ENCODE measurements around the gene SHISA7.

Gene SHISA7

DNA sequence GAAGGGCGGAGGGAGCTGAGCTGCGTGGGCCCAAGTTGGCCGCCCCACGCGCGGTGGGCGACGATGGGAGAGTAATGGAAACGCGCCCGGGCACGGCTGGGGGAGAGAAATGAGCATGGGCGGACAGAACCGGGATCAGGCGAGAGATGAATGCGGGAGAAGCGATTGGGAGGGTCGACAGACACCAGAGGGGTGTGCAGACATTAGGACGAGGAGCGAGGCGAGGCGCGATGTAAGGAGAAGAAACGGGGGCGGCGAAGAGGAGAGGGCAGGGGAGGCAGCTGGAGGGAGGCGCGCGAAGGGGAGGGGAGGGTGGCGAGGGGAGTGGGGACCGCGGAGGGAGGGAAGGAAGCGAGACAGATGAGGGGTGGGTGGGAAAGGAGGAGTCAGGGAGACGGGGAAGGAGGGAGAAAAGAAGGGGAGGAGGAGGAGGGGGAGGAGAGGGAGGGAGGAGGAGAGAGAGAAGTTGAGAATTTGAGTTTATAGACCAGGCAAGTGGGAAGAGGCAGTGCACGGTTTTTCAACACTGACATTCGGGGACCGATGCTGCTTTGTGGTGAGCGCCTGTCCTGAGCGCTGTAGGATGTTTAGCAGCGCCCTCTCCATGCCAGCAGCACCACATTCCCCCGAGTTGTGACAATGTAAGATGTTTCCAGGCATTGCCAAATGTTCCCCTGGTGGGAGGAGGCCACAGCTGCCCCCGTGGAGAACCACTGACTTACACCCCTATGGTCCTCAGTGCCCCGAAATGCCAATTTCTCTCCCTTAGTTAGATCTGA, at the start of gene SHISA7:
SHISA7 (minus strand) TSS at position 256 of the 779 bp plus-strand sequence. CDS start 437 bp downstream, outside the sequence.
- no peak for DNase-seq

DNA sequence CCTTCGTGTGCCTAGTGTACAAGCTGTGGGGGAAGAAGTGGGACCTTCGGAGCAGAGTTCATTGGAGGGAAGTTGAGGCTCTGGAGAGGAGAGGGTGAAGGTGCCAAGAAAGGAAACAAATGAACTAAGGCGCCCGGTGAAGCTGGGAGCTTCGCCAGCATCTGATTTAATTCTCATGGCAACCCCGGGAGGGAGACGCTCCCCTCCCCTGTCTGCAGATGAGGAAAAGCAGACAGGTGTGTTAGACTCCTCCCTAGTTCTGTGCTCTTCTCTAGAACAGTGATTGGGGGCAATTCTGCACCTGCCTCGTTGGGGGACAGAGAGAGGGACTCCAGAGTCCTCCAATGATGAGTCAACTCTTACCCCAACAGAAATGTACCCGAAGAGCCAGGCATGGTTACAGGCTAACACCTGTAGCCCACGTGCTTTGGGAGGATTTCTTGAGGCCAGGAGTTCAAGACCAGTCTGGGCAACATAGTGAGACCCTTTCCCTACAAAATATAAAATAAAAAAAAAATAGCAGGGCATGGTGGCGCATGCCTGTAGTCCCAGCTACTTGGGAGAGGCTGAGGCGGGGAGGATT, 49.4 kb upstream of the SHISA7 start:
- no peak for DNase-seq

DNA sequence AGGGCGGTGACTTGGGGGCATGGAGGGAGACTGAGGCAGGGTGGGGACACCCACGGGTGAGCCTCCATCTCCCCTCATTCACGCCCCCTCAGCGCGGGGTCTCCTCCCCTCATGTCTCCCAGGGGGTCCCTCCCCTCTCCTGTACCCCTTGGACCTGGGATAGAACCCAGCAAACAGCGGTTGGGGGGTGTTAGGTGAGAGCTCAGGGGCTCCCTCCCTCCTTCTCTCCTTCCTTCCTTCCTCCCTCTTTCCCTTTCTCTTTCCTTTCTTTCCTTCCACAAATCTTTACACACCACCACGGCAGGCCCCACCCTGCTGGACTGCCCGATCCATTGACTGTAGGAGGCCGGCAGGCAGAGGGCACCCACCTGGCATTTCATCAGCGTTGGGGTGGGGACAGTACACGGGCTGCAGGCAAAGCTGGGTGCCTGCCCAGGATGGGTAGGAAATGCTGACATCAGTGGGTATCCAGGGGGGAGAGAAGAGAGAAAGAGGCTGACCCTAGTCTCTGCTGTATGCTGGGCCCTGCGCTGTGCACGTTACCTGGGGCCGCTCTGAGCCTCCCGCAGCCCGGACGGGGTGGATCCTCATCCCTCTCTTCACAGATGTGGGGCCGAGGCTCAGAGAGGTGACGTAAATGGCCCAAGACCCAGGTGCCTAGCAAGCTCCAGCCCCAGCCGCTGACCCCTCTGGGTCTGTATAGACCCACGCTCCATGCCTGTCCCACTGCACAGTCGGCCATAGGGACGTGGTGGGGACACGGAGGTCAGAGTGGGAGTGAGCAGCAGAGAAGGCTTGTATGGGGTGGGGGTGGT, 48.7 kb upstream of the SHISA7 start:
- DNase-seq = no peak

DNA sequence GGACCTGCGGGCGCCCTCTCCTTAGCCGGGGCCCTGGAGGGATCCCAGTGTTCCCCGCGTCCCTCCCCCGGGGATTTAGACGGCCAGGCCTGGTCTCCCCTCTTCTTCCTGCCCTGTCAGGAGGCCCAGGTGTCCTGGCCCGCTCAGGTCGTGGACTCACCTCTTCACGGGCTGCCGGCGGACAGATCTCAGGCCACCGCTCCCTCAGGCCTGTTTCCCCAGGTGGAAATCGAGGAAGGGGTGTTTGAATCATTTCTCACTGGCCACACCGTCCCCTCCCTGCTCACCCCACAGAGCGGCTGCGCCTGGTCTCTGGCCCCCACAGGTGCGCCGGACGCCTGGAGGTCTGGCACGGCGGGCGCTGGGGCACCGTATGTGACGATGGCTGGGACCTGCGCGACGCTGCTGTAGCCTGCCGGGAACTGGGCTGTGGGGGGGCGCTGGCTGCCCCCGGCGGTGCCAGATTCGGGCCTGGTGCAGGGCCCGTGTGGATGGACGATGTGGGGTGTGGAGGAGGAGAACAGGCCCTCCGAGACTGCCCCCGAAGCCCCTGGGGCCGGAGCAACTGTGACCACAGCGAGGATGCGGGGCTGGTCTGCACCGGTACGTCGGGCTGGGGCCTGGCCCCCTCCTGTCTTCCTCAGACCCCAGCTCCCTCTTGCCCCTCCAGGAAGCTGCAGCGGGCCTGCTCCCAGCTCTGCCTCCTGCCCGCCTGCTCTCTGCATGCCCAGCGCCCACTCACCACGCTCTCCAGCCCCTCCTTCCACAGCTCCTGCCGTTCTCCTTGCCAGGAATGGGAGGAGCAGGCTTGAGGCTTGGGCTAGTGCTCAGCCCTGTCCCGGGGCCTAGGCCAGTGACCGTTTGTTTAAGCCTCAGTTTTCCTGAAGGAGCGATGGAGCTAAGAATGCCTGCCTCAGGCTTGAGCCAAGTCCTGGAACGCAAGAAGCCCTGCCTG, 47.7 kb upstream of the SHISA7 start:
- no peak for DNase-seq

DNA sequence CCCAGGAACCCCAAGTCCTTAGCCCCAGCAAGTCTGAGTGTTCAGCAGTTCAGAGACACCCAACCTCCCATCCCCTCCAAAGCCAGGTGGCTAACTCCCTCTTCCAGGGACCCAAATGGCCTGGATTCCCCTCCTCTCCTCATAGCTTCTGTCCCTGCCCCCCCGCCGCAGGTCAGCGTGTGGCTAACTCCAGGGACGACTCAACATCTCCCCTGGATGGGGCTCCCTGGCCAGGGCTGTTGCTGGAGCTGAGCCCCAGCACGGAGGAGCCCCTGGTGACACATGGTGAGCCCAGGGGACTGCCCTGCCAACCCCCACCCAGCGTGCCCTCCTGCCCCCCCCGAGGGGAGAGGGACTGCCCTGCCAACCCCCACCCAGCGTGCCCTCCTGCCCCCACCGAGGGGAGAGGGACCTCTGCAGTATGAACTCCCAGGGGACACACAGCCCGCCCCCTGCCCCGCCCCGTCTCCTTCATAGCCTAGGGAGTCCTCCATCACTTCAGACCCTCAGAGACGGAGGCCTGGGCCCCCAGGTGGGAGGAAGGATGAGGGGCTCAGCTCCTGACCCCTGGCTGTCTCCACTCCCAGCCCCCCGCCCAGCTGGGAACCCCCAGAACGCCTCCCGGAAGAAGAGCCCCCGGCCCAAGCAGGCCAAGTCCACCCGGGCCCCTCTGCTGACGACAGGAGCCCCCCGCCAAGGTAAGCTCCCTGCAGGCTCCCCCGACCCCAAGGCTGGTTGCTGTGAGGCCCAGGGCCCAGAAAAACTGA, 46.8 kb upstream of the SHISA7 start:
- DNase-seq = no peak

DNA sequence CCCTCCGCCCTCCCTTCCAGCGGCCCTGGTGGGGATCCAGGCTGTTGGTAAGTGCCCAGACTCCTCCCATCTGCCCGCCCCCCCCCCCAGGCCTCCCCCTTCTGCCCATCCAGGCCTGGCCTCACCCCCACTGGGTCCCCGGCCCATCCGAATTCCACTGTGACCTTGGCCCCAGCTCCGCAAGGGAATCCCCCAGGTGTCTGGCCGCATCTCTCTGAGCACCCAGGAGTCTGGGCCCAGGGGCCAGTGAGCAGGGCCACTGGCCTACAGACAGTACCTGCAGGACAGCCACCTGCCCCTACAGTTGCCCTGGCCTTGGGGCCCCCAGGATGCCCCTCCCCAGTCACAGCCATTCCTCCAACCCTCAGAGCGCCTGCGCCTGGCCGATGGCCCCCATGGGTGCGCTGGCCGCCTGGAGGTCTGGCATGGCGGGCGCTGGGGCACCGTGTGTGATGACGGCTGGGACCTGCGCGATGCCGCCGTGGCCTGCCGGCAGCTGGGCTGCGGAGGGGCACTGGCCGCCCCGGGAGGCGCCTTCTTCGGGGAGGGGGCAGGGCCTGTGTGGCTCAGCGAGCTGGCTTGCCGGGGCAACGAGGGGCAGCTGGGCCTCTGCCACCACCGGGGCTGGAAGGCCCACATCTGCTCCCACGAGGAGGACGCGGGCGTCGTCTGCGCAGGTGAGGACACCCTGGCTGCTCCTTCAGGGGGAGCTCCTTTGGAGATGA, 46.0 kb upstream of the SHISA7 start:
- DNase-seq = peak; percentile 83

DNA sequence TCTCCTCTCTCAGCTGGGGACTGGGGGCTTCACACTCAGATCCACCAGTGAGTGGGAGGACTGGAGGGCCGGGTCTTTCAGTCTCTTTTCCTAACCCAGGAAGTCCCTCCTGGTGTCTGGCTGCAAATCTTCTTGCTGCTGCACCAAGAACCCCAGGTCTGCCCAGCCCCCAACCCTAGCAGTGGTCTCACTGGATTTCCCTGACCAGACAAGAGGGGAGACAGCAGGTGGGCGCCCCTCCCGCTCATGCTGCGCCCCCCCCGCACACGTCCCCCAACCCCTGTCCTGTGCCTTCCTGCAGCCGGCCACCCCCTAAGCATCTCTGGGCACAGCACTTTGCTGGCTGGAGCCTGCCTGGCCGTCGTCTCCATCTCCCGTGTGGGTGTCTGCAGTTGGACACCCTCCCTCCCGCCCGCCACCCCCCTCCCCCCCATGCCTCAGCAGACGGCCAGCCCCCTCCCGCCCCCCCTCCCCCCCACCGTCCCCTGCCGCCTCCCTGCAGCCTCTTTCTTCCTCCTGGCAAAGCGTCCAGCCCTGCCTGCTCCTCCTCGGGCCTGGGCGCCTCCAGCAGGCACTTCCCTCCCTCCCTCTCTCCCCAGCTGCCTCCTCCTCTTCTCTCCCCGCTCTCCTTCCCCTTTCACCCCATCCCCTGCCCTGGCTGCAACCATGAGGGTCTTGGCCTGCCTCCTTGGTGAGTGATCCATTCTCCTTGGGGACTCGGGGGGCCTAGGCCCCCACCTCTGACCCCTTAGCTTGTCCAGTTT, 45.0 kb upstream of the SHISA7 start, which contains the start of gene SSC5D:
SSC5D (plus strand) TSS at position 513 of the 764 bp plus-strand sequence; CDS start at position 667, 154 bp downstream.
- peak; percentile 87 for DNase-seq

DNA sequence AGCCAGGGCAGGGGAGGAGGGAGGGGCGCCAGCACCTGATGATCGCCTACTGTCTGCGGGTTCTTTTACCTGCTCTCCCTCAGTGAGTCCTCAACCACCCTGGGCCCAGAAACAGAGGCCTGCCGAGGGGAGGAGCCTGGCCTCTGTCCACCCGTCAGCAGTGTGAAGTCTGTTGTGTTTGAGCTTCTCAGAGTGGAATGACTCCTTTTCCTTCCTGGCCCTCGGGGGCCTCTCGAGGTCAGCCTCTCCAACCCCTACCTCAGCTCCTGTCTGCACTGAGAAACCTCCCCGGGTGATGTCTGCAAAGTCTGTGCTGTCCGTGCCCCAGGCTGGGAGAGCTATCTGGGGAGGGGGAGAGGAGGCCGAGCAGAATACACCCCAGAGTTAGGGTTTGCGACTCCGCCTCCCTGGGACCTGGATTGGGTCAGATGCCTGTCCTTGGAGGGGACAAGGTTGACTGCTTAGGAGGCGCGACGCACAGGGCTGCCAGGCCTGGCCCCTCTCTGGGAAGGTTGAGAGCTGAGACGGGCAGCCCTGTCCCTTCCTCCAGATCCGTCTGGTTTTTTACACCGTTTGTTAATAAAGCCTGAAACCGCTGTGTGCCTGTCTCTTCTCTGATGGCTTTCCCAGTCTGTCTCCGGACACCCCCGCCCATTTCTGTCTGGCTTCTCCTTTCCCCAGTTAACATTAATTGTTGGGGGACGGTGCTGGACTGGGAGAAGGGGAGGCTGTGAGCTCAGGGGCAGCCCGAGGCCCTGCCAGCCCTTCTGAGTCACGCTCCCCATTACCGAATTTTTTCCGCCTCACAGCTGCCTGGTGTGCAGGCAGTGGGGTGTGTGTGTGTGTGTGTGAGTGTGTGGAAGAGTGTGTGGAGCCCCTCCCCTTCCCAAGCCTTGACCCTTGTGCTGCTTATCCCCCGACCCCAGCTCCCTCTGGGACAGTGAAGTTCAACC, 44.1 kb upstream of the SHISA7 start:
- DNase-seq = peak; percentile 95

DNA sequence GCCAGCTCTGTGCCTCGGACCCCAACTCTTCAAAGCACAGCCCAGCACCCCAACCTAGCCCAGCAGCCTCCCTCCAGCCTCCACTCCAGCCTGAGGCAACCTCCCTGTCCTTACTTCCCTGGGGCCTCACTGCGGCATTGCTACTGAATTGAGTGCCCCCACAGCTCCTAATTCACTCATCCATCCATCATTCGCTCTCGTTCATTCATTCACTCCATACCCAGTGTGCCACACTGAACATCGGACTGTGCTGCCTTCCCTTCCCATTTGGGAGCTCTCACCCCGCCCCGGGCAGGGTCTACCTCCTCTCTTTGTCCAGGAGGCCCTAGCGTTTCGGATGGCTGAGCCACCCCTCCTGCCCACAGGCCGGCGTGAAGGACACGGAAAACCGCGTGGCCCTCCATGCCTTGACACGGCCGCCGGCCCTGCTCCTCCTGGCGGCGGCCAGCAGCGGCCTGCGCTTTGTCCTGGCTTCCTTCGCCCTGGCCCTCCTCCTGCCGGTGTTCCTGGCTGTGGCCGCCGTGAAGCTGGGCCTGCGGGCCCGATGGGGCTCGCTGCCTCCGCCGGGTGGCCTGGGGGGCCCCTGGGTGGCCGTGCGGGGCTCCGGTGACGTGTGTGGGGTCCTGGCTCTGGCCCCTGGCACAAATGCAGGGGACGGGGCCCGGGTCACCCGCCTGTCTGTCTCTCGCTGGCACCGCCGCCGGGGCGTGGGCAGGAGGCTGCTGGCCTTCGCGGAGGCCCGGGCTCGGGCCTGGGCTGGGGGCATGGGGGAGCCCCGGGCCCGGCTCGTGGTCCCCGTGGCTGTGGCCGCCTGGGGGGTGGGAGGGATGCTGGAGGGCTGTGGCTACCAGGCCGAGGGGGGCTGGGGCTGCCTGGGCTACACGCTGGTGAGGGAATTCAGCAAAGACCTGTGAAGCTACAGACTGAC, 43.2 kb upstream of the SHISA7 start:
- DNase-seq = no peak

DNA sequence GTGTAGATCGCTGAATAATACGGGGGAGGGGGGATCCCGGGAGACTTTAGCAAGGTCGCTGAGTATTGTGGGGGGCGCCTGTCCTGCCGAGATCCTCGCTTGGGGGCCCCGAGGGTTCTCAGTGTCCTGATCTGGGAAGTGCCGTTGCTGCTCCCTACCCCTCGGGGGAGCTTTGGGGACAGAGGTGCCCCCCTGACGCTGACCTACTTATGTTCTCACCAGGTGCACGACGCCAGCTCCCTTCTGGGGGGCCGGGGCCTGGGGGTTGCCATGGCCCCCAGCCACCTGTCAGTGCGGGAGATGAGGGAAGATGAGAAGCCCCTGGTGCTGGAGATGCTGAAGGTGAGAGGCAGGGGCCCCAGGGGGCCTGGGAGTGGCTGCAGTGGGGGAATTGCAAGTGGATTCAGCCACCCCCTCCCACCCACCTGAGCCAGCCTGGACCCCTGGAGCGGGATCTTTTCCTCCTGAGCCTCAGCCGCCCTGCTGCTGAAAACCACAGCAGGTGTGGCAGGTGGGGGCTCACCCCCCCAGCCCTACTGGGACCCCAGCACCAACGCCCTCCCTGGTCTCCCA, 42.4 kb upstream of the SHISA7 start:
- DNase-seq = no peak

DNA sequence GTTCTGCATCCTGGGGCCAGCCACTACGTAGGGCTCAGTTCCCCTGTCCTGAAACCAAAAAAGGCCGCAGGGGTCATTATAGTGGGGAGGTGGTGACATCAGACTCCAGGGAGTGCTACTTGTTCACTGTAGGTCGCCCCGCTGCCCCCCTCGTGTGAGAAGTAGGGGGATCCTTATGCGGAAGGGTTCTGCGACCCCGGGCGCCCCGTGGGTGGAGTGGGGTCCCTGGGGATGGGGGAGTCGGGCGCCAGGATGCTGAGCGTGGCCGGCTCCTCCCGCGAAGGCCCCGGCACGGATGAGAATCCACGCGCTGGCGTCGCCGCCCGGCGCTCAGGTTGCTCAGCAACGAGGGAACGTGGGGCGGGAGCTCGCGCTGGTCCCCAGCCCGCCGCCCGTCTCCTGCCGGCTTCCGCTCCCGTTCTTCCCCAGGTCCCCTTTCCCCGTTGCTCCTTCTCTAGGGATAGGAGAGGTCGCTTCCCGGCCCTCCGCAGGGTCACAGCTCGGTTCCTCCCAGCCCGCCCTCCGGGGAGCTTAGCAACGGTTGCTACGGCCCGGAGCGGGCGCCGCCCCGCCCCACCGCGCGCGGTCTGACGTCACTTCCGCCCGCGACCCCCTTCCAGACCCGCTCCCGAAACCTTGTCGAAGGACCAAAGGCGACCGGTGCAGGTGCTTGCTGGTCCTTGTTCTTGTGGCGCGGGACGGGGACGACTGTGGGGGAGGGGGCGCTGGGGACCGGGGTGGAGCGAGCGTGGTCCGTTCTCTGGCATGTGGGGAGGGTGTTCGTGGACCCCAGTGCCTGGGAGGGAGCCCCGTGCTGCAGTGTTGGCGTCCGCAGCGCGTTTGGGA, 41.7 kb upstream of the SHISA7 start, which contains the start of gene NAT14:
NAT14 (plus strand) TSS at position 596 of the 846 bp plus-strand sequence. CDS start 521 bp downstream, outside the sequence.
- peak; percentile 86 for DNase-seq

DNA sequence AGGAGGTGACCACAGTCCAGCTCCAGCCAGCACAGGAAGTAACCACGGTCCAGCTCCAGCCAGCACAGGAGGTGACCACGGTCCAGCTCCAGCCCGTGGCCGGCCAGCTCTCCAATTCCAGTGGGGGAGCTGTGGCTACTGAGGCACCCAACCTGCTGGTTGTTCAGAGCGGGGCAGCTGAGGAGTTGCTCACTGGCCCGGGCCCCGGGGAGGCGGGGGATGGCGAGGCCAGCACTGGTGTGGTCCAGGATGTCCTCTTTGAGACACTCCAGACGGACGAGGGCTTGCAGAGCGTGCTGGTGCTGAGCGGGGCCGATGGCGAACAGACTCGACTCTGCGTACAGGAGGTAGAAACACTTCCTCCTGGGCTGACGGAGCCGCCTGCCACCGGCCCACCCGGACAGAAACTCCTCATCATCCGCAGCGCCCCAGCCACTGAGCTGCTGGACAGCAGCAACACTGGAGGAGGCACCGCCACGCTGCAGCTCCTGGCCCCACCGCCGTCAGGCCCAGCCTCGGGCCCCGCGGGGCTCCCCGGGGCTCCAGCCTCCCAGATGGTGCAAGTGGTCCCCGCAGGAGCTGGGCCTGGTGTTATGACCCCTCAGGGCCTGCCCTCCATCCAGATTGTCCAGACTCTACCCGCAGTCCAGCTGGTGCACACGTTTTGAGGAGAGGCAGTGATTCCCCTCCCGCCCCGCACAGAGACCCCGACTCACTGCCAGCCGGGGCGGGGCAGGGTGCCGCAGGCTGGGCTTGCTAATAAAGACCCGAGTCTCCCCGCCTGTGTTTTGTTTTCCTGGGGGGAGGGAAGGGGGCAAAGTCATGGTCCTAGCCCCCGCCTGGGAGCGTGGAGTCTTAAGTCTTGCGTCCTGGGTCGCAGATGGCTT, 40.8 kb upstream of the SHISA7 start:
- no peak for DNase-seq

DNA sequence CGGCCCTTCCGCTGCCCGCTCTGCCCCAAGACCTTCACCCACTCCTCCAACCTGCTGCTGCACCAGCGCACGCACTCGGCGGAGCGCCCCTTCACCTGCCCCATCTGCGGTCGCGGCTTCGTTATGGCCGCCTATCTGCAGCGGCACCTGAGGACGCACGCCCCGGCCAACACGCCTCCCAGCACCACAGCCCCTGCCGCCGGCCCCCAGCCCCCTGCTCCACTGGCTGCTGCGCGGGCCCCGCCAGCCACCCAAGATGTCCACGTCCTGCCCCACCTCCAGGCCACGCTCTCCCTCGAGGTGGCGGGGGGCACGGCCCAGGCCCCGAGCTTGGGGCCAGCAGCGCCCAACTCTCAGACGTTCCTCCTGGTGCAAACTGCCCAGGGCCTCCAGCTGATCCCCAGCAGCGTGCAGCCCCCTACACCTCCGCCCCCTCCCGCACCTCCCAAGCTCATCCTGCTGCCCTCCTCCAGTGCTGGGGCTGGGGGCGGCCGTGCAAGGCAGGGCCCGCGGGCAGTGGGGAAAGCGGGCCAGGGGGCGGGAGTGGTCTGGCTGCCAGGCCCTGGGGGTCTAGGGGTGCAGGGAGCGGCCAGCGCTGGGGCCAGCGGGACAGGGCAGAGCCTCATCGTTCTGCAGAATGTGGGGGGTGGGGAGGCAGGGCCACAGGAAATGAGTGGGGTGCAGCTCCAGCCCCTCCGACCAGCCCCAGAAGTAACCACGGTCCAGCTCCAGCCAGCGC, 40.0 kb upstream of the SHISA7 start:
- DNase-seq = no peak

Data from right hindlimb (tissue), 1 donor.